DMS153 treated with DMSO at 0.1 percent for 48 hours (cell line): ENCODE data around the gene CCDC146.
"Not testable (repeated sequence)": the region's sequence is repeated elsewhere in the genome, so short reads cannot be mapped to it uniquely, and the experiment has no call there.

ENCODE experiments used
- DNase-seq: peaks from one replicate; lab custom pipeline; 2025; ENCODE audit not compliant: unreplicated experiment; lab: John Stamatoyannopoulos, UW

The CCDC146 gene

GRCh38 chr7:77121860-77122681 lies at the start of gene CCDC146:
CCDC146 (plus strand) TSS chr7:77122615; CDS start chr7:77167669, 45,054 bp downstream.
- peak; percentile 97 for DNase-seq

- DNase-seq, result not testable (repeated sequence)
Observed at GRCh38 chr7:77074786-77075396, 47.5 kb upstream of the CCDC146 start.

- DNase-seq, result not testable (repeated sequence)
Observed at GRCh38 chr7:77077060-77077459, 45.4 kb upstream of the CCDC146 start.

GRCh38 chr7:77079112-77079511 lies 43.3 kb upstream of the CCDC146 start:
- DNase-seq, result not testable (repeated sequence)

GRCh38 chr7:77079624-77080023 lies 42.8 kb upstream of the CCDC146 start:
- not testable (repeated sequence) for DNase-seq

GRCh38 chr7:77080236-77080635 lies 42.2 kb upstream of the CCDC146 start:
- not testable (repeated sequence) for DNase-seq

GRCh38 chr7:77082192-77082591 lies 40.2 kb upstream of the CCDC146 start:
- not testable (repeated sequence) for DNase-seq

GRCh38 chr7:77092301-77092700 lies 30.1 kb upstream of the CCDC146 start:
- not testable (repeated sequence) for DNase-seq

GRCh38 chr7:77100501-77100900 lies 21.9 kb upstream of the CCDC146 start:
- not testable (repeated sequence) for DNase-seq

GRCh38 chr7:77101187-77101586 lies 21.2 kb upstream of the CCDC146 start:
- DNase-seq, result not testable (repeated sequence)

- not testable (repeated sequence) for DNase-seq
Observed at GRCh38 chr7:77102671-77103070, 19.7 kb upstream of the CCDC146 start.

GRCh38 chr7:77105904-77106303 lies 16.5 kb upstream of the CCDC146 start:
- DNase-seq, result not testable (repeated sequence)

- not testable (repeated sequence) for DNase-seq
Observed at GRCh38 chr7:77107659-77108058, 14.8 kb upstream of the CCDC146 start.

GRCh38 chr7:77108362-77108761 lies 14.1 kb upstream of the CCDC146 start:
- DNase-seq, result not testable (repeated sequence)

- not testable (repeated sequence) for DNase-seq
Observed at GRCh38 chr7:77112719-77113306, 9.6 kb upstream of the CCDC146 start.

GRCh38 chr7:77125486-77125885 lies 3.1 kb downstream of the CCDC146 start:
- DNase-seq, result not testable (repeated sequence)

GRCh38 chr7:77127009-77127408 lies 4.6 kb downstream of the CCDC146 start:
- DNase-seq, result not testable (repeated sequence)

GRCh38 chr7:77128582-77129410 lies 6.4 kb downstream of the CCDC146 start:
- not testable (repeated sequence) for DNase-seq

- DNase-seq, result not testable (repeated sequence)
Observed at GRCh38 chr7:77131781-77132180, 9.4 kb downstream of the CCDC146 start.

GRCh38 chr7:77138668-77139067 lies 16.3 kb downstream of the CCDC146 start:
- DNase-seq, result not testable (repeated sequence)

GRCh38 chr7:77140291-77140690 lies 17.9 kb downstream of the CCDC146 start:
- not testable (repeated sequence) for DNase-seq
